Activated CD4-positive, alpha-beta memory T cell treated with anti-CD3 and anti-CD28 coated beads, Interleukin-2, amount 10 ng/mL, durations not matched to agents 7 days and 5 days (primary cell): ENCODE results near the gene SYT12. TPM values are rescaled to one million over a fixed set of nuclear protein-coding genes. Genes with fewer than 3 reads are reported as not detected.
"Not testable (repeated sequence)": the region's sequence is repeated elsewhere in the genome, so short reads cannot be mapped to it uniquely, and the experiment has no call there.

Experiments used
- CTCF ChIA-PET: fragments of 350-600 bp; sonication (Branson Sonifier 250); formaldehyde crosslinking; loops from one replicate; lab custom pipeline; 2021; ENCODE audit warnings: antibody characterized with exemption, inconsistent platforms; lab: Charles Lee
- POLR2A ChIA-PET: fragments of 350-600 bp; sonication (Branson Sonifier 250); formaldehyde crosslinking; loops from one replicate; lab custom pipeline; 2021; ENCODE audit warnings: antibody characterized with exemption; lab: Charles Lee
- DNase-seq: peaks from one replicate; pipeline ENCODE4 v3.0.0-alpha.2; 2020
- H3K27ac Mint-ChIP-seq: one replicate; pipeline ENCODE4 v1.8.0; 2021; ENCODE audit warnings: mild to moderate bottlenecking, mixed read lengths
- H3K27me3 Mint-ChIP-seq: one replicate; pipeline ENCODE4 v1.8.0; 2021; ENCODE audit warnings: mixed read lengths
- H3K36me3 Mint-ChIP-seq: one replicate; pipeline ENCODE4 v1.8.0; 2021; ENCODE audit warnings: low read depth, mixed read lengths
- H3K4me1 Mint-ChIP-seq: one replicate; pipeline ENCODE4 v1.8.0; 2021; ENCODE audit warnings: mixed read lengths
- H3K4me3 Mint-ChIP-seq: one replicate; pipeline ENCODE4 v1.8.0; 2021; ENCODE audit warnings: mild to moderate bottlenecking, mixed read lengths
- H3K9me3 Mint-ChIP-seq: one replicate; pipeline ENCODE4 v1.8.0; 2021; ENCODE audit warnings: mixed read lengths
- total RNA-seq, 2 experiments: library from RNA; stranded (reverse); gene quantifications; one replicate each; pipeline ENCODE4 v1.2.3, GENCODE V29; 2021

Gene SYT12
- total RNA-seq, 2 experiments from 2014 or later, result not detected

DNA sequence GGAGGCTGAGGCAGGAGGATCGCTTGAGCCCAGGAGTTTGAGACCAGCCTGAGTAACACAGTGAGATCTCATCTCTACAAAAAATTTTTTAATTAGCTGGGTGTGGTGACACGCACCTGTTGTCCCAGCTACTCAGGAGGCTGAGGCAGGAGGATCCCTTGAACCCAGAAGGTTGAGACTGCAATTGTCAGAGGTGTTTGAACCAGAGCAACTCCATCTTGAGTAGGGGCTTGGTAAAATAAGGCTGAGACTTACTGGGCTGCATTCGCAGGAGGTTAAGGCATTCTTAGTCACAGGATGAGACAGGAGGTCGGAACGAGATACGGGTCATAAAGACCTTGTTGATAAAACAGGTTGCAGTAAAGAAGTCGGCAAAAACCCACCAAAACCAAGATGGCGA lies 17.7 kb upstream of the SYT12 start:
- not testable (repeated sequence) for H3K4me1 Mint-ChIP-seq

DNA sequence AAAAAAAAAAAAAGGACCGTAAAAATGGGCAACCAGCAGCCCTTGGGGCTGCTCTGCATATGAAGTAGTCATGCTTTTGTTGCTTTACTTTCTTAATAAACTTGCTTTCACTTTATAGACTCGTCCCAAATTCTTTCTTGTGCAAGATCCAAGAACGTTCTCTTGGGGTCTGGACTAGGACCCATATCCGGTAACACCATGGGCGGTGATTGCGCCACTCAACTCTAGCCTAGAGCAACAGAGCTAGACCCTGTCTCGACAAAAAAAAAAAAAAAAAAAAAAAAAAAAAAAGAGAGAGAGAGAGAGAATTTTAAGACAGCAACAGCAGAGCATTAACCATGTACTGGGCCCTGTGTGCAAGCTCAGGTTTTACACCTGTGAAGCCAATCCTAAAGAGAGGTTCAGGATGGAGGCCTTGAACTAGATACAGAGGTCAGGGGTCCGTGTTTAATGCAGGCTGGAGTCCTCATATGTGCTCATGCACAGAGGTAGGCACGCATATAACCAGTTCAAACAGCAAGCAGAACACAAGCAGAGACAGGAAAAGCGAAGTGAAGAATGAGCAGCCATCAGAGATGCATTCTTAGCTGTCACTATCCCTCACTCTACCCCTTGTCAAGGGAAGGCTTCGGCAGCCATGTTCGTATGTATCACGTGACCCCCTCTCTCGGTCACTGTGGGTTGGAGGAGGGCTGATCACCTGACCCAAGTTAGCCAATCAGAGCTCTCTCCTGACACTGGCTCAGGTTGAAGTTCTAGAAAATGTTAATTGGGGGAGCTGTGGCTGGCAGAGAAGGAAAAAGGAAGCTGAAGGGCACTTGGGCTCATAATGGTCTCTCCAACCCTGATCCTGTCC lies 16.7 kb upstream of the SYT12 start:
- no peak overlapping the region for H3K4me3 Mint-ChIP-seq
- CTCF ChIA-PET, result no interaction called here
- H3K27me3 Mint-ChIP-seq, result peaks cover 4% of the 10 kb centered on the region
- no peaks in the 10 kb centered on the region for H3K4me1 Mint-ChIP-seq
- no peak for DNase-seq
- no peaks in the 10 kb centered on the region for H3K9me3 Mint-ChIP-seq
- no peaks in the 10 kb centered on the region for H3K36me3 Mint-ChIP-seq
- POLR2A ChIA-PET, result no interaction called here
- no peak overlapping the region for H3K27ac Mint-ChIP-seq

More for the DNA sequence above, 17.7 kb upstream of the SYT12 start:
- POLR2A ChIA-PET, H3K4me3 Mint-ChIP-seq, H3K27me3 Mint-ChIP-seq, CTCF ChIA-PET, H3K36me3 Mint-ChIP-seq, H3K27ac Mint-ChIP-seq, DNase-seq, H3K9me3 Mint-ChIP-seq: not testable (repeated sequence)

DNA sequence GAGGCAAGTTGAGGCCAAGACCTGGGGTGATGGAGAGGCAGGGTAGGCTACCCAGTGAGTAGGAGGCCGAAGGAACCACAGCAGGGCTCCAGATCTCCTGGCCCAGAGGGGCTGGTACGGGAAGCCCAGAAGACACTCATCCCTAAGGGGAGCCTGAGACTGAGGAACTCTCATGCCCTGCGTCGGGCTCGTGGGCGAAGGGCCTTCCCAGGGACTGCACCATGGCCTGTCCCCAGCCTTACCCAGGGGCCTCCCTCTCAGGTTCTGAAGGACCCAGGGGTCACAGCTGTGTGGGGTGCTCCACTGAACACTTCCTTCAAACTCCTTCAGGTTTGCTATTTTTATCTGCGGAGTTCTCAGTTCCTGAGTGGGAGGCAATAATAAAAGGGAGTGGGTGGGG lies 15.8 kb upstream of the SYT12 start:
- H3K27ac Mint-ChIP-seq, result no peak overlapping the region
- H3K36me3 Mint-ChIP-seq, result no peaks in the 10 kb centered on the region
- H3K27me3 Mint-ChIP-seq, result peaks cover 4% of the 10 kb centered on the region
- DNase-seq, result no peak
- no peak overlapping the region for H3K4me3 Mint-ChIP-seq
- H3K4me1 Mint-ChIP-seq, result no peaks in the 10 kb centered on the region
- ChIA-PET CTCF (no interaction called here), POLR2A (no interaction called here)
- H3K9me3 Mint-ChIP-seq, result no peaks in the 10 kb centered on the region

DNA sequence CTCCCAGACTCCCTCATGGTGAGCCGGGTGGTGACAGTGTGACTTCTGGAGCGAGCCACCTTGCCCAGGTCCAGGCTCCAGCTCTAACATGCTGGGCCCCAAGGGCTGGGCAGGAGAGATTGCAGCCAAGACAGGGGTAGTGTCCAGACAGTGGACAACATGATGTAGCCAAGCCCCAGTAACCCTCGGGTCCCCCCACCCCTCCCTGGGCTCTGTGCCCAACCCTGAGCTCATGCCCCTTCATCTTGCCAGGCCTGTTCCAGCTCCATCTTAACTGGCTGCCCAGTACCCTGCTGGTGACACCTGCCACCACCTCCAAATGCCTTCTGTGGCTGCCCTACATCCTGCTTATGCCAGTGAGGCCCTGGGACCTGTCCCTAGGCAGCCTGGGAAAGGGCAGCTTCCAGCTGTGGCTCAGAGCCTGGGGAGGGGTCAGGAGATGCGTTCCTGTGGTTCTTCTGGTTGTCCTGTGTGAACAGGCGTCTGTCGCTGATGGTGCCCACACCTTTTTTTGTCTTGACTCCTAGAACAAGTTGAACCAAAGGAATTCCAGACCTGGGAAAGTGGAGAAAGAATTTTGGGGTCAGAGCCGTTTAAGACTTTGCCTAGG lies 12.5 kb upstream of the SYT12 start:
- Mint-ChIP-seq H3K4me1 (no peaks in the 10 kb centered on the region), H3K27ac (no peak overlapping the region), H3K36me3 (no peaks in the 10 kb centered on the region), H3K27me3 (peaks cover 8% of the 10 kb centered on the region), H3K9me3 (no peaks in the 10 kb centered on the region), H3K4me3 (no peak overlapping the region)
- POLR2A ChIA-PET, result no interaction called here
- CTCF ChIA-PET, result no interaction called here
- DNase-seq, result no peak

DNA sequence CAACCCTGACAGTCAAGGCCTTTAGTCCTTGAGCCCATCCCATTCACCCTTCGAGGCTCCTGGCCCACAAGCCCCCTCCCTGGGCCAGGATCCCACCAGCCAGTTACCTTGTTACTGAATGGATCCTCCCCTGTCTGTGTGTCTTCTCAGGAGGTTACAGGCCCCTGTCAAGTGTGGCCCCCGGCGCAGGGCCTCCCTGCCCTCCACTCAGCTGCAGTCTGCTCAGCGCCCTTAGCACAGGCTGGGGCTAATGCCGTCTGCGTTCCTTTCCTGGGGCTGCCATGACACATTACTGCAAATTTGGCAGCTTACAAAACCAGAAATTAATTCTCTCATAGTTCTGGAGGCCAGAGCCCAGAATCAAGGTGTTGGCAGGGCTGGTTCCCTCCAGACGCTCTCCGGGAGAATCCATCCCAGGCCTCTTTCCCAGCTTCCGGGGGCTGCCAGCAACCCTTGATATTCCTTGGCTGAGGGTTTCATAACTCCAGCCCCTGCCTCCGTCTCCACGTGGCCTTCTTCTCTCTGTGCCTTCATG lies 9.4 kb upstream of the SYT12 start:
- Mint-ChIP-seq H3K36me3 (no peaks in the 10 kb centered on the region), H3K27ac (no peak overlapping the region), H3K9me3 (no peaks in the 10 kb centered on the region), H3K27me3 (peaks cover 10% of the 10 kb centered on the region), H3K4me3 (no peak overlapping the region), H3K4me1 (no peaks in the 10 kb centered on the region)
- ChIA-PET POLR2A (no interaction called here), CTCF (no interaction called here)
- no peak for DNase-seq

DNA sequence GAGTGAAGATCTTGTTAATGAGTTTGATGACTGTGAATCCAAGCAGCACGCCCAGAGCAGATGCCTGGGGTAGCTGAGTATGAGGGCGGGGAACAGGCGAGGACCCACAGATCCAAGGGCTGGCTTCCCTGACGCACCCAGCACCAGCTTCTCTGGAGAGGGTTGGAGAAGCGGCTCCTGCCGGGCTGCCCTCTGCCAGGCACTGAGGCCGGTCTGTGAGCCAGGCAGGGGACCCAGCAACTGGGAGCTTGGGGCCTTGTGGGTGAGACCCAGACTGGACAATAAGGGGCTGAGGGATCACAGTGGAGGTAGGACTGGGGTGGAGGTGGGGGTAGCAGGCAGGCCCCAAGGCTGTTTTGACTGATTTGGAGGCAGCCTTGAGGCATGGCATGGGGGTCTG lies 8.6 kb upstream of the SYT12 start:
- DNase-seq, result no peak
- H3K27me3 Mint-ChIP-seq, result peaks cover 10% of the 10 kb centered on the region
- no peaks in the 10 kb centered on the region for H3K4me1 Mint-ChIP-seq
- no peaks in the 10 kb centered on the region for H3K9me3 Mint-ChIP-seq
- H3K27ac Mint-ChIP-seq, result no peak overlapping the region
- no peak overlapping the region for H3K4me3 Mint-ChIP-seq
- H3K36me3 Mint-ChIP-seq, result no peaks in the 10 kb centered on the region
- CTCF ChIA-PET, result no interaction called here
- POLR2A ChIA-PET, result no interaction called here

DNA sequence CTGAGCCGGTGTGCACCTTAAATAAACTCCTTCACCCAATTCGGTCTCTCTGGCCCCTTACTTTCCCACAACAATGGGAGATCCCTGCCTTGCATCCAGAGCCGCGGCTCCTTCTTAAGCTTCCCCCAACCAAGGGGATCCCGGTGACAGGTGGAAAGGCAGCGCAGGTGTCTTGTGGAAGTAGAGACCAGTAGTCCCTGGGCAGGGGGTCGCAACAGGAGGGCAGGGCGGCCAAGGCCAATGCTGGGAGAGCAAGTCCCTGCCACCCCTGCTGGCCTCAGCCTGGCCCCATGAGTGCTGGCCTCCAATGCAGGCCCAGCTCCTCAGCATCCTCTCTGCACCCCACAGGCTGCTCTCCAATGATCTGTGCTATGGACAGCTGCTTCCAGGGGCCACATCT lies 7.9 kb upstream of the SYT12 start:
- H3K4me1 Mint-ChIP-seq, result no peaks in the 10 kb centered on the region
- H3K9me3 Mint-ChIP-seq, result no peaks in the 10 kb centered on the region
- no peak for DNase-seq
- POLR2A ChIA-PET, result no interaction called here
- no peak overlapping the region for H3K27ac Mint-ChIP-seq
- no peaks in the 10 kb centered on the region for H3K36me3 Mint-ChIP-seq
- H3K4me3 Mint-ChIP-seq, result no peak overlapping the region
- CTCF ChIA-PET, result no interaction called here
- H3K27me3 Mint-ChIP-seq, result peaks cover 9% of the 10 kb centered on the region

DNA sequence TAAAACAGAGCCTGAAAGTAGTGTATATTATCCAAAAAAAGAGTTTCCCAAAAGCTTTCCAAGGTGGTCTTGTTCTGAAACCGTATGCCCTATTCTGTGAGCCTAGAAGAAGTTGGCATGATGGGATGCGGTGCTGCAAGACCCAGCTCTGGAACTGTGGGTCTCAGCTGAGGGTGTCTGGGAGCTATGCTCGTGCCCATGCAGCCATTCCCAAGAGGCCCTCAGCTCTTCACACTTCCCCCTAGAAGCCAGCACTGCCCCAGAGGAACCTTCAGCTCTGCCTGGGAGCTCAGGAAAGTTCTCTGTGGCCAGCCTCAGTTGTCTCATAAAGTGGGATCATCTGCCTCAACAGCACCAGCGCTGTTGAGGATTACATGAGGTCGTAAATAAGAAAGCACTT lies 6.4 kb upstream of the SYT12 start:
- peaks cover 1% of the 10 kb centered on the region for H3K4me1 Mint-ChIP-seq
- no peak for DNase-seq
- H3K9me3 Mint-ChIP-seq, result no peaks in the 10 kb centered on the region
- H3K36me3 Mint-ChIP-seq, result no peaks in the 10 kb centered on the region
- ChIA-PET CTCF (no interaction called here), POLR2A (no interaction called here)
- H3K27ac Mint-ChIP-seq, result no peak overlapping the region
- H3K27me3 Mint-ChIP-seq, result peaks cover 22% of the 10 kb centered on the region
- H3K4me3 Mint-ChIP-seq, result no peak overlapping the region

DNA sequence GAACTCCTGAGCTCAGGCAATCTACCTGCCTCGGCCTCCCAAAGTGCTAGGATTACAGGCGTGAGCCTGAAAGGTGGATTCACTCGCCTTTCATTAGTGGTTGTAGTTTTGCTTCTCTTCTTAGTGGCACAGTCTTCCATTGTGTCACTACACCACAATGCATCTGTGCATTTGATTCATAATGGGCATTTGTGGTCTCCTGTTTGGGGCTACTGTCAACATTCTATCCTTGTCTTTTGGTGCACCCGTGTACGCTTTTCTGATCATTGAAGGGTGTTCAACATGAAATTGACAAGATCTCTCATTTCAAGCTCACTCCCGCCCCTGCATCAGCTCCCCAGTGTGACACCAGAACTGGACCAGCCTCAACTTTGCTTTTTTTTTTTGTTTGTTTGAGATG lies 2.0 kb upstream of the SYT12 start:
- Mint-ChIP-seq H3K36me3 (no peaks in the 10 kb centered on the region), H3K4me1 (peaks cover 25% of the 10 kb centered on the region), H3K27ac (no peak overlapping the region), H3K27me3 (peaks cover 50% of the 10 kb centered on the region), H3K4me3 (no peak overlapping the region), H3K9me3 (no peaks in the 10 kb centered on the region)
- POLR2A ChIA-PET, result no interaction called here
- CTCF ChIA-PET, result interaction anchor here (1.2 kb wide), 1 partner anchor 53 kb away, joined by 3 read pairs; no protein-coding TSS in a partner anchor
- DNase-seq, result no peak

DNA sequence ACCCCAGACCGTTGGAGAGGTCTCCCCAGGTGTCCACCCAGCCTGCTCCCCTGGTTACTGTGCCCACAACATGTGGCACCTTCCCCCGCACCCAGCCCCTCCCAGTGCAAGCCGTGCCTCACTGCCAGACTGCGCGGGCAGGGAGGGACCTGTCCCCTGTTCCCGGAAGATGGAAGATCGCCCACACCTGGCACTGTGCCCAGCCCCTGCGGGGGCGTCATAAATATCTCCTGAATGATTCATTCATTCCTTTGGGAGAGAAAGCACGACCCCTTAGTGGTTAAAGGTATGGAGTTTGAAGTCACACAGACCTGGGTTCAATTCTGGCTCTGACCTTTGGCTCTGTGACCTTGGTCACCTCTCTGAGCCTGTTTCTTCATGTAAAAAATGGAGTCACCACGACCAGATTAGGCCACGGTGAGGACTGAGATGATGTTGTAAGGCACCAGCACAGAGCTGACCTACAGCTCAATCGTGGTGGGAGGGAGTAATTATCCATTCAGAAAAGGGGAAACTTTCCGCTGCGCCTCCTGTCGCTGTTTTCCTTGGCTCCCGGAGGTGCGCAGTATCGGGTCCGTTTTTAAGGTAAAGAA lies 497 bp upstream of the SYT12 start:
- Mint-ChIP-seq H3K27ac (no peak overlapping the region), H3K9me3 (no peaks in the 10 kb centered on the region), H3K27me3 (peaks cover 60% of the 10 kb centered on the region), H3K4me1 (peaks cover 25% of the 10 kb centered on the region), H3K36me3 (no peaks in the 10 kb centered on the region), H3K4me3 (no peak overlapping the region)
- ChIA-PET POLR2A (no interaction called here), CTCF (interaction anchor here (0.6 to 1.2 kb wide), 6 partner anchors 15 to 1153 kb away, joined by 3 to 6 read pairs (median 3); no protein-coding TSS in a partner anchor)
- no peak for DNase-seq

DNA sequence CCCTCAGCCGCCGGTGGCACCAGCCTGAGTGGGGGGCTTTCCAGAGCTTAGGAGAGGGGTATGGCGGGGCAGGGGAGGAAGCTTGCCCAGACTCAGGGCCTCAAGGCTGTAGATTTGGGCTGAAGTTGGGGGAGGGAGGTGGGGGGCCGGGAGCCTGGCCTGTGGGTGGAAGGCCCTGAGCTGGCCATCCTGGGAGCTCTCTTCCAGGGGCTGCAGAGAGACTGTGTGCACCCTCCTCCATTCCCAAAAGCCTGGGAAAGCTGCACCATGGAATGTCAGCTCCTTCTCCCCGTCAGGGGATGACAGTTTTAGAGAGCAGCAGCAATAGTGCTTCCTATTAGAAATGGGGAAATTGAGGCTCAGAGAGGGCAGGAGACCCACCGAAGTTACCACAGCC lies 1.0 kb downstream of the SYT12 start:
- Mint-ChIP-seq H3K27ac (no peak overlapping the region), H3K36me3 (no peaks in the 10 kb centered on the region), H3K4me1 (peaks cover 25% of the 10 kb centered on the region), H3K9me3 (no peaks in the 10 kb centered on the region), H3K27me3 (peaks cover 63% of the 10 kb centered on the region), H3K4me3 (no peak overlapping the region)
- ChIA-PET POLR2A (interaction anchor here (0.6 kb wide), 2 partner anchors 29 to 201 kb away, joined by 3 read pairs; no protein-coding TSS in a partner anchor), CTCF (interaction anchor here (0.6 kb wide), 1 partner anchor 35 kb away, joined by 3 read pairs; no protein-coding TSS in a partner anchor)
- DNase-seq, result no peak

DNA sequence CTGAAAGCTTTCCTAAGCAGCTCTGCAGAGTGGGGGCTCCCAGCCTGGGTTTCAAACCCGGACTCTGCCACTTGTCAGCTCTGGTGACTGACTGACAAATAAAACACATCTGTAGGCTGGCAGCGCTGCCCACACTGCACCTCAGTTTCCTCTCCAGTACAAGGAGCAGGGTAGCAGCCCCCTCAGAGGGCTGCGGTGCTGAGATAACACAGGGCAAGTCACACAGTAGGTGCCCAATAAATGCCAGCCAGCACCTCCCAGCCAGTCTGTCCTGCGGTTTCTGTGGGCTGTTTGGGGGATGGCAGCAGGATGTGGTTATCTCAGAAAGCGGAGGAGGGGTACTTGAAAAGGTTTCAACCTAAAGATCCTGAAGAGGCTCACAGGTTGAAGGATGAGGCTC lies 1.5 kb downstream of the SYT12 start:
- Mint-ChIP-seq H3K4me3 (no peak overlapping the region), H3K27ac (no peak overlapping the region), H3K4me1 (peaks cover 25% of the 10 kb centered on the region), H3K9me3 (no peaks in the 10 kb centered on the region), H3K36me3 (no peaks in the 10 kb centered on the region), H3K27me3 (peaks cover 67% of the 10 kb centered on the region)
- CTCF ChIA-PET, result no interaction called here
- POLR2A ChIA-PET, result interaction anchor here (0.6 kb wide), 1 partner anchor 200 kb away, joined by 3 read pairs; no protein-coding TSS in a partner anchor
- peak; percentile 74 for DNase-seq

DNA sequence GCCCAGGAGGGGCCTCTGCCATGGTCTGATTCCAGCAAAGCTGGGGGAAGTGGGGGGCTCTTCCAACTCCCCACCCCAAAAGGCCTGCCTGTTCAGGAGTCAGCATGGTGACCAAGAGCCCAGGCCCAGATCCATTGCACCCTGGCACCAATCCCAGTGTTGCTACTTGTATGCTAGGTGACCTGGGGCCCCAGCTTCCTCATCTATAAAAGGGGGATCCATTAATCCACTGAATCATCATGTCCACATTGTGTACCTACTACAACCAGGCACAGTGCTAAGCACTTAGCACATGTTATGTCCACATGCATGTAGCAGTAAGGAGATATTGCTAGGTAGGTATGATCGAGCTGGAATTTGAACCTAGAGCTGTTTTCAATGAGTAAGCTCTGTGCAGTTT lies 2.0 kb downstream of the SYT12 start:
- no peak overlapping the region for H3K4me3 Mint-ChIP-seq
- ChIA-PET POLR2A (no interaction called here), CTCF (no interaction called here)
- no peak overlapping the region for H3K27ac Mint-ChIP-seq
- H3K36me3 Mint-ChIP-seq, result no peaks in the 10 kb centered on the region
- DNase-seq, result no peak
- peaks cover 65% of the 10 kb centered on the region for H3K27me3 Mint-ChIP-seq
- H3K9me3 Mint-ChIP-seq, result no peaks in the 10 kb centered on the region
- peaks cover 25% of the 10 kb centered on the region for H3K4me1 Mint-ChIP-seq
